Duodenal mucosa (tissue), 2 donors: Measurements from ENCODE around the gene MICU2.
"Not testable (repeated sequence)": the region's sequence is repeated elsewhere in the genome, so short reads cannot be mapped to it uniquely, and the experiment has no call there.

Source experiments
- H3K27ac ChIP-seq: one replicate; pipeline ENCODE4 v1.7.0; 2013; ENCODE audit warnings: low read depth, low read length
- H3K27me3 ChIP-seq, 2 donors: one replicate each; pipeline ENCODE4 v1.7.0; 2013; ENCODE audit warnings: low read length in 2 of 2, control low read depth in 1 of 2; ENCODE audit not compliant: insufficient read depth in 2 of 2, control insufficient read depth in 1 of 2
- H3K36me3 ChIP-seq, 2 donors: one replicate each; pipeline ENCODE4 v1.7.0; 2013; ENCODE audit warnings: low read length in 2 of 2, control low read depth in 1 of 2; ENCODE audit not compliant: insufficient read depth in 2 of 2, control insufficient read depth in 1 of 2
- H3K4me1 ChIP-seq, 2 donors: one replicate each; pipeline ENCODE4 v1.7.0; 2013; ENCODE audit warnings: low read length in 2 of 2, control low read depth in 1 of 2; ENCODE audit not compliant: insufficient read depth in 2 of 2, control insufficient read depth in 1 of 2
- H3K4me3 ChIP-seq, 2 donors: one replicate each; pipeline ENCODE4 v1.7.0; 2013; ENCODE audit warnings: low read length in 2 of 2, low read depth in 1 of 2
- H3K9ac ChIP-seq, 2 donors: one replicate each; pipeline ENCODE4 v1.7.0; 2013; ENCODE audit warnings: low read length in 2 of 2, low read depth in 1 of 2
- H3K9me3 ChIP-seq, 2 donors: one replicate each; pipeline ENCODE4 v1.7.0; 2013; ENCODE audit warnings: low read length in 2 of 2, control low read depth in 1 of 2; ENCODE audit not compliant: control insufficient read depth in 1 of 2

The MICU2 gene

DNA sequence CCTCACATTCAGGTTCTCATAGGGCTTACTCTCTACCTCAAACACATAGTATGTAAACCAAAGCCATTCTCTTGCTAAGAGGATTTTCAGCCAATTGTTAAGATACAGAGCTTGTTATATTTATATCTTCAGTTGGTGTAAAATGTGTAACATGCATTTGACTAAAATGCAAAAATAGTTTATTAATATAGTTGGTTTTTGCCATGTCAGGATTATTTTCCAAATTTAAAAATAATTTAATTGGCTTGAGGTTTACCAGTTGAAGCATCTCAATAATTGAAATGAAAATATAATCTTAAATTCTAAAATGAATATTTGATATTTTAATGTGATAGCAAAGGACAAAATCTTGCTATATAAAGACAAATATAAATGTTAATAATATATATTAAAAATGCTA is 7.2 kb downstream of the MICU2 start:
- H3K27me3 ChIP-seq = no peaks in the 10 kb centered on the region
- H3K9ac ChIP-seq = no peak overlapping the region
- peaks cover 0 to 5% of the 10 kb centered on the region in 2 donors for H3K4me1 ChIP-seq
- no peaks in the 10 kb centered on the region for H3K9me3 ChIP-seq
- H3K36me3 ChIP-seq = peaks cover 0 to 3% of the 10 kb centered on the region in 2 donors
- no peak overlapping the region for H3K4me3 ChIP-seq
- no peak overlapping the region for H3K27ac ChIP-seq

DNA sequence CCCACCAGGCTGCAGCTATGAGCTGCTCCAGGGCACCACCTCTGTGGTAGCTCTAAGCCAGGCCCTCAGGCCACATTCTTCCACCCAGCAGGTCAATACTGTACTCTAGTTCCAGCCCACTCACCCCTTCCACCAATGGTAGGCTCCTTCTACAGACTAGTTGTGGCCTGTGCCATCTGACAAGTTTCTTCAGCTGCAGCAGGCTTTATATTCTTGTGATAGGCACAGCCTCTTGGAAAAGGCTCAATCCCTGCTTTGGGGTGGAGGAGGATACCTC is 8.5 kb downstream of the MICU2 start:
- H3K4me3 ChIP-seq = no peak overlapping the region
- peaks cover 0 to 5% of the 10 kb centered on the region in 2 donors for H3K4me1 ChIP-seq
- H3K27me3 ChIP-seq = no peaks in the 10 kb centered on the region
- H3K27ac ChIP-seq = no peak overlapping the region
- H3K36me3 ChIP-seq = peaks cover 0 to 3% of the 10 kb centered on the region in 2 donors
- no peaks in the 10 kb centered on the region for H3K9me3 ChIP-seq
- H3K9ac ChIP-seq = no peak overlapping the region

DNA sequence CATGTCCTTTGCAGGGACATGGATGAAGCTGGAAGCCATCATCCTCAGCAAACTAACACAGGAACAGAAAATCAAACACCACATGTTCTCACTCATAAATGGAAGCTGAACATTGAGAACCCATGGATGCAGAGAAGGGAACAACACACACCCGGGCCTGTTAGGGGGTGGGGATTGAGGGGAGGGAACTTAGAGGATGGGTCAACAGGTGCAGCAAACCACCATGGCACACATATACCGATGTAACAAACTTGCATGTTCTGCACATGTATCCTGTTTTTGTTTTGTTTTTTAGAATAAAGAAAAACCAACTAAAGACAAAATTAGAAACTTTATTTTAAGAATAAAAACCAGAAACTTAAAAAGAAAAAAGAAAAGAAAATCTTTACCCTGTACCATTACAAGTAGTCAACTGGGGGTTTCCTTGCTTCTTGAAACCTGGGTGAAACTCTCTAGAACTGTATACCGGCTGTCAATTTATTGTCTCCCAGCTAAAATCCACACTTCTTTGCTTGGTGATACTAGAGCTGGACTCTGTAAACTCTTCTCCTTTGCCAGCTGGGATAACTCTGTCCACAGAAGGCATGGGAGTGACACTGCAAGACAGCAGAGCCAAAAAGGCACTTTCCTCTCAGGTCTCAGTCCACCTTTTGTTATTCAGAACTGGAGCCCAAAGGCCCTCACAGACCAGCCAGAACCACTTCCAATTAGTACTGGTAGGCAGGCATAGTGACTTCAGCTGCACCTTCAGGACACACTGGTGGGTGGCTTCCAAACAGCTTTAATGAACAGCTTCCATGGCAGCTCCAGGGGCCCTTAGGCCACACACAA is 9.0 kb downstream of the MICU2 start:
- no peak overlapping the region for H3K9ac ChIP-seq

DNA sequence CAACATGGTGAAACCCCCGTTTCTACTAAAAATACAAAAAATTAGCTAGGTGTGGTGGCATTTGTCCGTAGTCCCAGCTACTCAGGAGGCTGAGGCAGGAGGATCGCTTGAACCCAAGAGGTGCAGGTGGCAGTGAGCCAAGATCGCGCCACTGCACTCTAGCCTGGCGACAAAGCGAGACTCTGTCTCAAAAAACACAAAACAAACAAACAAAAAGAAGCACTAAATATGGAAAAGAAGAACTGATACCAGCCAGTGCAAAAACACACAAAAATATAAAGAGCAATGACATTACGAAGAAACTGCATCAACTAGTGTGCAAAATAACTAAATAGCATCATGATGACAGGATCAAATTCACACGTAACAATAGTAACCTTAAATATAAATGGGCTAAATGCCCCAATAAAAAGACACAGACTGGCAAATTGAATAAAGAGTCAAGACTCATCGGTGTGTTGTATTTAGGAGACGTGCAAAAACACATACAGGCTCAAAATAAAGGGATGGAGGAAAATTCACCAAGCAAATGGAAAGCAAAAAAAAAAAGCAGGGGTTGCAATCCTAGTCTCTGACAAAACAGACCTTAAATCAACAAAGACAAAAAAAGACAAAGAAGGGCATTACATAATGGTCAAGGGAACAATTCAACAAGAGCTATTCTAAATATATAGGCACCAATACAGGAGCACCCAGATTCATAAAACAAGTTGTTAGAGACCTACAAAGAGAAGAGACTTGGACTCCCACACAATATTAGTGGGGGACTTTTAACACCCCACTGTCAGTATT is 13.1 kb downstream of the MICU2 start:
- not testable (repeated sequence) for H3K4me1 ChIP-seq, H3K9ac ChIP-seq, H3K27me3 ChIP-seq, H3K27ac ChIP-seq, H3K4me3 ChIP-seq, H3K9me3 ChIP-seq, H3K36me3 ChIP-seq

More for the DNA sequence above, 9.0 kb downstream of the MICU2 start:
- Histone ChIP-seq H3K4me3 (no peak overlapping the region), H3K9me3 (no peaks in the 10 kb centered on the region), H3K27ac (no peak overlapping the region), H3K36me3 (peaks cover 0 to 3% of the 10 kb centered on the region in 2 donors), H3K4me1 (peaks cover 0 to under 1% of the 10 kb centered on the region in 2 donors), H3K27me3 (no peaks in the 10 kb centered on the region)

DNA sequence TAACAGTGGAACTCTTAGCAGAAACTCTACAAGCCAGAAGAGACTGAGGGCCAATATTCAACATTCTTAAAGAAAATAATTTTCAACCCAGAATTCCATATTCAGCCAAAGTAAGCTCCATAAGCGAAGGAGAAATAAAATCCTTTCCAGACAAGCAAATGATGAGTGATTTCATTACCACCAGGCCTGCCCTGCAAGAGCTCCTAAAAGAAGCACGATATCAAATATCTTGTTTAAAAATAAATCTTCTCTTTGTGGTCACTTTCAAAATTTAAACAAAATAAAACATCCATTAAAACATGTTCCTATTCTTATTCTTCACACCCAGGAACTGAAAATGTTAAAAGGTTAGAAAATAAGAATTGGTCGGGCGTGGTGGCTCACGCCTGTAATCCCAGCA is 13.7 kb downstream of the MICU2 start:
- no peak overlapping the region for H3K27ac ChIP-seq
- no peaks in the 10 kb centered on the region for H3K36me3 ChIP-seq
- no peak overlapping the region for H3K4me3 ChIP-seq
- no peak overlapping the region for H3K9ac ChIP-seq
- no peaks in the 10 kb centered on the region for H3K27me3 ChIP-seq
- no peaks in the 10 kb centered on the region for H3K4me1 ChIP-seq
- H3K9me3 ChIP-seq = no peaks in the 10 kb centered on the region

DNA sequence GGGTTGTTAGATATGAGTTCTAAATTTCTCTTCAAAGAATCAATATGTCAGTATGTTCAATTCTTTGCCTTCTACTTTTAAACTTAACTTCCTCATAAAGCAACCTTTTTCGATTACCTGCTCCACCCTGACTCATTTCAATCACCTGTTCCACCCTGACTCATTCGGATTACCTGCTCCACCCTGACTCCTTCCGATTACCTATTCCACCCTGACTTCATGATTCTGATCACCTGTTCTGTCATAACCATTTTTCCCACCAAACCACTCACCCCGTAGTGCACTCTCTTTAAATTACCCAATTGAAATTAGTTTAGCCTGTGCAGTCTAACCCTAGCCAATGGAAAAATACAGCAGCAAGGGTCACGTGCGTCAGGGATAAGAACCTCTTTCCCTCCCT is 14.5 kb downstream of the MICU2 start:
- not testable (repeated sequence) for H3K9me3 ChIP-seq, H3K36me3 ChIP-seq, H3K4me1 ChIP-seq, H3K4me3 ChIP-seq, H3K9ac ChIP-seq, H3K27me3 ChIP-seq, H3K27ac ChIP-seq

DNA sequence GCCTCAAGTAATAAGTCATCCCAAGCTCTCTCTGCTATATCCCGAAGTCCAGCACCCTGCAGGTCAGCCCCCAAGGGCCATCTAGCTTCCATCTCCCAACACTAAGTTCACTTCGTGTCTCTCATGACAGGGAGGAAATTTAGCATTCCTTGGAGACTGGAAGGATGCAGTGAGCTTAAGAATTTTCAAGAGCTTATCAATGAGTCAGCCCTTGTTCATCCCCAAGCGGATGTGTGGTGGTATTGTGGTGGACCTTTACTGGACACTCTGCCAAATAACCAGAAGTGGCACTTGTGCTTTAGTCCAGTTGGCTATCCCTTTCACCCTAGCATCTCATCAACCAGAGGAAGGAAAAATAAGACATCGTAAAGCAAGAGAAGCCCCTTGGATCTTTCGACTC is 15.6 kb downstream of the MICU2 start:
- H3K4me3 ChIP-seq, H3K9me3 ChIP-seq, H3K9ac ChIP-seq, H3K27ac ChIP-seq, H3K36me3 ChIP-seq, H3K27me3 ChIP-seq, H3K4me1 ChIP-seq: not testable (repeated sequence)

DNA sequence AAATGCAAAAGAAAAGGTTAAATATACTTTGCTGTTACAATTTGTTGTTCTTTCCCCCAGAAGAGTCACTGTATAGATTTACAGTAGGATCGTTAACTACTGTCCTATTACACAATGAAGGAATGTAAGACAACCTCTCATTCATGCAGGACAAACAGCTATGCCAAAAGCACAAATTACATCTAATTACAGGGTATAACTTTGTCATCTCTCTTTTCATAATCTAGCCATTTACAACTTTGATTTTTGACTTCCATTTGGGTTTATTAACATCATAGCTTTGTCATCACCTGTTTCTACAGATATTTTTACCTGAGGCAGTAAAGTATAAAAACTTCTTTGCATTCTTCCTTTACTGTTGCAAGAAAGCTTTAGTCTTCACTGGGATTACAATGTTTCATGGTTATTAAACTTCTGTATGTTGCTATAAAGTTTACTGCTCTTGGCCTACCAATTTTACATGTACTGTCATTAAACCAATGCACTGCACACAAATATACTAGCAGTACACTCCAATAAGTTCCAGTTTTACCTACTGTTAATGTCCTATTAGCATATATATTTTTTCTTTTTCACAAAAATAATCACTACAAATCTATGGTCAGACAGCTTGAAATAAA is 18.9 kb downstream of the MICU2 start:
- Histone ChIP-seq H3K4me3 (no peak overlapping the region), H3K27me3 (no peaks in the 10 kb centered on the region), H3K9me3 (peaks cover 6 to 13% of the 10 kb centered on the region in 2 donors), H3K4me1 (no peaks in the 10 kb centered on the region), H3K27ac (no peak overlapping the region), H3K9ac (no peak overlapping the region), H3K36me3 (peaks cover 0 to 6% of the 10 kb centered on the region in 2 donors)

DNA sequence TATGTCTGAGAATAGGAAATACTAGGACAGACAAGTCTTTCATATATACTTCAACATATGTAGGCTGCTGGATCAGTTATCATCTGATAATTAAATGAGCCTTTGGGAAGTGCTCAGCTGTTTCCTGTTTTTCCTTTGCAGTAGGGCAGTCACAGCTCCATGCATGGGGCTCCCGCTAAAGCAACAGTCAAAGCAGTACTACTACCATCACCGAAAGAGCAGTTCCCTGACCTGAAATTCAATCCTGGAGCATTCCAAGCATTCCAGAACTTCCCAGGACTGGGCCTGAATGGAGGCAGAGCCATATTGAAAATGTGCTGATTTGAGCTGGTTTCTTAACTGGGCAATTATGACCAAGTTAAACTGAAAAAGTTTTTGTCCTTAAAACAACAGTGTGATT is 20.5 kb downstream of the MICU2 start:
- Histone ChIP-seq H3K27ac (no peak overlapping the region), H3K4me1 (no peaks in the 10 kb centered on the region), H3K9me3 (peaks cover 6 to 13% of the 10 kb centered on the region in 2 donors), H3K36me3 (peaks cover 0 to 6% of the 10 kb centered on the region in 2 donors), H3K4me3 (no peak overlapping the region), H3K27me3 (no peaks in the 10 kb centered on the region), H3K9ac (no peak overlapping the region)

DNA sequence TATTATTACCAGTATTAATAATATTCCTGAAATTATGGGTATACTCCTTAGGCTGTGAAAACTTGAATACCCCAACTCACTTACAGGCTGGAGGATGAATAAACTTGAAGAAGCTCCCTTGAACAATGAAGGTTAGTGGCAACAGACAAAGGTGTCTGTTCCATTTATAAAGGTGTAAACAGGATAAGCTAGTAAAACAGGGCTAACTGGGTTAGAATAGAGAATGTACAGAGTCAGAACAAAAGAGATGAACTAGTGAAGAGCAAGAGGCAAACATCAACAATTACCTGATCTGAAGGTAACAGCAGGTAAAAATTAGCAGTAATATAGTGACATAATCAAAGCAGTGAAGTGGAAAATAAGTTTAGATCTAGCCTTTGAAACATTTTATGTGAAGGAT is 23.2 kb downstream of the MICU2 start:
- no peaks in the 10 kb centered on the region for H3K27me3 ChIP-seq
- no peak overlapping the region for H3K27ac ChIP-seq
- H3K9me3 ChIP-seq = peaks cover 6 to 13% of the 10 kb centered on the region in 2 donors
- H3K4me1 ChIP-seq = no peaks in the 10 kb centered on the region
- peaks cover 0 to 6% of the 10 kb centered on the region in 2 donors for H3K36me3 ChIP-seq
- no peak overlapping the region for H3K9ac ChIP-seq
- H3K4me3 ChIP-seq = no peak overlapping the region
